Effector memory CD4-positive, alpha-beta T cell (primary cell): Measurements from ENCODE around the gene FOXP1.

Experiments used
- DNase-seq, 3 donors: peaks; one replicate each; pipeline ENCODE4 v3.0.0-alpha.2; 2020
- H3K27ac ChIP-seq: 2 replicates; pipeline ENCODE4 v1.7.0; 2013; ENCODE audit warnings: mild to moderate bottlenecking, low read length, moderate library complexity; ENCODE audit not compliant: insufficient read depth, poor library complexity, severe bottlenecking
- H3K27me3 ChIP-seq: replicated peaks from 2 replicates; pipeline ENCODE4 v1.7.0; 2013; ENCODE audit warnings: mild to moderate bottlenecking, low read length; ENCODE audit not compliant: insufficient read depth, control insufficient read depth, poor library complexity, severe bottlenecking
- H3K36me3 ChIP-seq: 2 replicates; pipeline ENCODE4 v1.7.0; 2013; ENCODE audit warnings: mild to moderate bottlenecking, low read length, moderate library complexity; ENCODE audit not compliant: control insufficient read depth, insufficient read depth
- H3K4me1 ChIP-seq: 2 replicates; pipeline ENCODE4 v1.7.0; 2013; ENCODE audit warnings: low read length, mild to moderate bottlenecking; ENCODE audit not compliant: control insufficient read depth, insufficient read depth, poor library complexity, severe bottlenecking
- H3K4me3 ChIP-seq: 2 replicates; pipeline ENCODE4 v1.7.0; 2013; ENCODE audit warnings: low read length, low read depth, mild to moderate bottlenecking; ENCODE audit not compliant: insufficient read depth, poor library complexity, severe bottlenecking
- H3K9me3 ChIP-seq: 2 replicates; pipeline ENCODE4 v1.7.0; 2013; ENCODE audit warnings: mild to moderate bottlenecking, low read length, moderate library complexity; ENCODE audit not compliant: control insufficient read depth

FOXP1 gene

GRCh38 chr3:71129611-71130431 lies 453.7 kb downstream of the FOXP1 start:
- DNase-seq: peak in 1 of 3 donors; percentile 7
- Histone ChIP-seq H3K36me3 (no peaks in the 10 kb centered on the region), H3K4me3 (peak overlapping the region; percentile 69), H3K27me3 (no peaks in the 10 kb centered on the region), H3K27ac (peak overlapping the region; percentile 92), H3K4me1 (peaks cover 48% of the 10 kb centered on the region), H3K9me3 (no peaks in the 10 kb centered on the region)

GRCh38 chr3:71128961-71129360 lies 454.6 kb downstream of the FOXP1 start:
- no peaks in the 10 kb centered on the region for H3K27me3 ChIP-seq
- DNase-seq: no peak
- peaks cover 44% of the 10 kb centered on the region for H3K4me1 ChIP-seq
- H3K27ac ChIP-seq: peak overlapping the region; percentile 92
- no peaks in the 10 kb centered on the region for H3K9me3 ChIP-seq
- H3K36me3 ChIP-seq: no peaks in the 10 kb centered on the region
- peak overlapping the region; percentile 69 for H3K4me3 ChIP-seq

GRCh38 chr3:71127844-71128243 lies 455.7 kb downstream of the FOXP1 start:
- H3K27ac ChIP-seq: peak overlapping the region; percentile 92
- H3K36me3 ChIP-seq: no peaks in the 10 kb centered on the region
- peak overlapping the region; percentile 69 for H3K4me3 ChIP-seq
- no peaks in the 10 kb centered on the region for H3K9me3 ChIP-seq
- DNase-seq: no peak
- H3K4me1 ChIP-seq: peaks cover 48% of the 10 kb centered on the region
- H3K27me3 ChIP-seq: no peaks in the 10 kb centered on the region

- Histone ChIP-seq H3K36me3 (no peaks in the 10 kb centered on the region), H3K4me1 (peaks cover 48% of the 10 kb centered on the region), H3K4me3 (peak overlapping the region; percentile 69), H3K27me3 (no peaks in the 10 kb centered on the region), H3K9me3 (no peaks in the 10 kb centered on the region), H3K27ac (peak overlapping the region; percentile 92)
- peak in 1 of 3 donors; percentile 20 for DNase-seq
Measured at GRCh38 chr3:71127052-71127831, 456.3 kb downstream of the FOXP1 start.

- no peak overlapping the region for H3K27ac ChIP-seq
- DNase-seq: no peak
- H3K4me1 ChIP-seq: peaks cover 42% of the 10 kb centered on the region
Measured at GRCh38 chr3:71125738-71126137, 457.8 kb downstream of the FOXP1 start.

GRCh38 chr3:71124048-71124447 lies 459.5 kb downstream of the FOXP1 start:
- H3K9me3 ChIP-seq: no peaks in the 10 kb centered on the region
- no peak overlapping the region for H3K4me3 ChIP-seq
- peaks cover 42% of the 10 kb centered on the region for H3K4me1 ChIP-seq
- no peaks in the 10 kb centered on the region for H3K27me3 ChIP-seq
- peaks cover 4% of the 10 kb centered on the region for H3K36me3 ChIP-seq
- no peak for DNase-seq
- no peak overlapping the region for H3K27ac ChIP-seq

More at GRCh38 chr3:71125738-71126137, 457.8 kb downstream of the FOXP1 start:
- Histone ChIP-seq H3K27me3 (no peaks in the 10 kb centered on the region), H3K4me3 (no peak overlapping the region), H3K9me3 (no peaks in the 10 kb centered on the region), H3K36me3 (no peaks in the 10 kb centered on the region)

- no peak overlapping the region for H3K27ac ChIP-seq
- no peak overlapping the region for H3K4me3 ChIP-seq
- H3K9me3 ChIP-seq: no peaks in the 10 kb centered on the region
- H3K27me3 ChIP-seq: no peaks in the 10 kb centered on the region
- DNase-seq: no peak
- peaks cover 4% of the 10 kb centered on the region for H3K36me3 ChIP-seq
- H3K4me1 ChIP-seq: peaks cover 38% of the 10 kb centered on the region
Measured at GRCh38 chr3:71122641-71123040, 460.9 kb downstream of the FOXP1 start.

GRCh38 chr3:71121429-71122167 lies 461.9 kb downstream of the FOXP1 start:
- Histone ChIP-seq H3K27ac (no peak overlapping the region), H3K4me1 (peaks cover 37% of the 10 kb centered on the region), H3K36me3 (peaks cover 4% of the 10 kb centered on the region), H3K4me3 (no peak overlapping the region), H3K27me3 (no peaks in the 10 kb centered on the region), H3K9me3 (no peaks in the 10 kb centered on the region)
- DNase-seq: no peak

- Histone ChIP-seq H3K27me3 (no peaks in the 10 kb centered on the region), H3K4me3 (no peak overlapping the region), H3K27ac (no peak overlapping the region), H3K36me3 (peaks cover 4% of the 10 kb centered on the region), H3K9me3 (no peaks in the 10 kb centered on the region), H3K4me1 (peaks cover 30% of the 10 kb centered on the region)
- DNase-seq: no peak
Measured at GRCh38 chr3:71120012-71120411, 463.5 kb downstream of the FOXP1 start.
